HG03097 (cell line): ENCODE results near the gene SIAE.

Experiments used
- ATAC-seq: cut with Tn5 transposase; IDR thresholded peaks from one replicate; pipeline ENCODE4 v1.9.1; 2021; ENCODE audit not compliant: unreplicated experiment, low FRiP score

Gene SIAE

DNA sequence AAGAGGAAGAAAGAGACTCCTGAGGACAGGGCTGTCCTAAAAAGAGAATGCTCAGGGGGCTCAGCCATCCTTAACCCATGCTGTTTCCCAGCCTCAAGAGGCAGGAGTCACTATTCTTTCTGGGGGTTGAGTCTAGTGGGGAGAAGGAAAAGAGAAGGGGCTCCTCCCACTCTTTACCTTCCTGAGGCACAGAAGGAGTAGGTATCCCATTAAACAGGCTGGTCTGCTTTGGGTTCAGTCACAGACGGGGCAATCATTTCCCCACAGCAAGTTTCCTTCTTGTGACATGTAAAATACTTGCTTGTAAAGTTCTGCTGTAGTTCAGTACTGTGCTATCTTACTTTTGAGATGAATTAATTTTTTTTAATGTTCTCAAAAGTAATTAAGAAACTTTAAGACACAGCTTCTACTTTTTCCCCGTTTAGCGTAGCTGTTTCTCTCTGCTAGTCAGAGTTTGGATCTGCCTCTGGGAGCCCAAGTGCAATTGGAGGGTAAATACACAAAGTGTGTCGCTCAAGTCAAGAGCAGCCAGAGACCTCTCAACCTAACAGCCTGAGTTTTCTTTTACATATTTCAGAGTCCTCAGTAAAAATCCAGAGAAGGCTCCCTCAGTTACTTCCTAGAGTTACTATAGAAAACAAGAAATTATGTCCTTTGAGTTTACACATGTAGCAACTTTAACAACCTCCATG is 88.7 kb downstream of the SIAE start:
- ATAC-seq = no peak

DNA sequence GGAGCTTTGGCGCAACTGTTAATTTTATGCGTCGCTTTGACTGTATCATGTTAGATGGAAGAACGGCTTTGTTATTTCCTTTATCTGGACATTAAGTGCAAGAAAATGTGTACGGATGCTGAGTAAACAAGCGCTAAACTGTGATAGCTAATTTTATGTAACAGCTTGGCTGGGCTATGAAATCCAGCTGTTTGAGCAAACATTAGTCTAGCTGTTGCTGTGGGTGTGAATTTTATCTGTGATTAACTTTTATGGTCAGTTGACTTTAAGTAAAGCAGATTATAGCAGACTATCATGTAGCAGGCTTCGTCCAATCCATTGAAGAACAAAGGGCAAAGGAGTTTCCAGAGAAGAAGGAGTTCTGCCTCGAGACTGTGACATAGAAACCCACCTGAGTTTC is 89.8 kb downstream of the SIAE start:
- ATAC-seq = no peak
